ENCODE data around the gene CLUH. TPM values are rescaled to one million over a fixed set of nuclear protein-coding genes. Genes with fewer than 3 reads are reported as not detected.

CLUH gene
- total and polyA plus RNA-seq, 2 donors (not counting 1 experiment from before 2014, with no cell fraction given): 53.1 to 64.6 TPM

DNA sequence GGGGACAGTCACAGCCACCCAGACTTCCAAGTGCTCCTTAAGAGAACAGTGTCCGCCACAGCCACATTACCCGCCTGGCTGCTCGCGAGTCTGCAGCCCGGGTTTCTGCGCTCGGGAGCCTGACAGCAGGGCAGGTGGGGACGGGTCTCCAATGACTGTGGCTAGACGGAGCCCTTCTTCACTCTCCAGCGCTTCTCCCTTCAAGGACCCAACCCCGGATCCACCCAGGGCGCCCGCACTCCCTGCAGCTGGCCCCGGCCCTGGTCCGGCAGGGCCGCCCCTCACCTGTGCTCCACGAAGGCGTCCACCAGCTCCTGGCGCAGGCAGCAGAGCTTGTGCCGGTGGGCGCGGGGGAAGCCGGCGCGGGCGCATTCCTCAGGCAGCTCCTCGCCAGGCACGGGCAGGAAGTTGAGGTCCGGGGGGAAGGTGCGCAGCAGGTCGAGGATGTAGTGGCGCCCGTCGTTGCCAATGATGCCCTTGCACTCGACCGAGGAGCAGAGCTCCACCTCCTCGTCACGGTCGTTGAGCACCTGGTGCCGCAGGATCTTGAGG is 13.9 kb downstream of the CLUH start:
- Histone ChIP-seq H2AFZ (ENCODE audit: insufficient read depth, low read depth, low read length, poor library complexity, severe bottlenecking) (no peak overlapping the region), H3K27ac (ENCODE audit: low read length in 2 of 2) (no peak overlapping the region), H3K9ac (ENCODE audit: low read length) (no peak overlapping the region), H3K36me3 (replicated peaks in 1 of 2; ENCODE audit: control extremely low read depth in 1 of 2, control insufficient read depth in 1 of 2, extremely low read depth in 1 of 2, insufficient read depth in 2 of 2, low read length in 1 of 2) (peaks cover 0 to 60% of the 10 kb centered on the region in 2 experiments), H3K9me3 (ENCODE audit: control extremely low read depth in 1 of 3, control insufficient read depth in 2 of 3, insufficient read depth in 1 of 3, low read length in 2 of 3) (no peaks in the 10 kb centered on the region), H3K27me3 (replicated peaks in 1 of 4; ENCODE audit: control extremely low read depth in 1 of 4, control insufficient read depth in 3 of 4, insufficient read depth in 4 of 4, low read length in 3 of 4) (no peaks in the 10 kb centered on the region), H4K20me1 (ENCODE audit: control insufficient read depth, insufficient read depth, low read length, poor library complexity, severe bottlenecking) (no peaks in the 10 kb centered on the region), H3K4me2 (replicated peaks; ENCODE audit: low read depth, low read length, poor library complexity, severe bottlenecking) (no peak overlapping the region), H3K4me1 (ENCODE audit: control insufficient read depth in 2 of 2, insufficient read depth in 2 of 2, low read length in 2 of 2) (peaks cover 0 to 5% of the 10 kb centered on the region in 2 donors), H3K4me3 (ENCODE audit: control extremely low read depth in 1 of 5, extremely low read depth in 1 of 5, insufficient read depth in 1 of 5, low read depth in 2 of 5, low read length in 4 of 5) (no peak overlapping the region), H3K79me2 (ENCODE audit: control insufficient read depth, insufficient read depth, low read length) (no peaks in the 10 kb centered on the region)
- intact Hi-C loops (cut with micrococcal nuclease): no loop called here
- Mint-ChIP-seq H3K4me3 (no peak overlapping the region), H3K9me3 (ENCODE audit: insufficient read depth) (no peaks in the 10 kb centered on the region), H3K27me3 (no peaks in the 10 kb centered on the region), H3K27ac (no peak overlapping the region), H3K4me1 (no peaks in the 10 kb centered on the region)
- ChIA-PET CTCF (interaction anchor here (0.8 kb wide), 1 partner anchor 11 kb away, joined by 3 read pairs; no protein-coding TSS in a partner anchor), POLR2A (interaction anchor here (0.7 kb wide), 1 partner anchor 11 kb away, joined by 4 read pairs; no protein-coding TSS in a partner anchor)
- 98% methylated on average over 40 of the region's 40 CpGs for WGBS (ENCODE audit: insufficient coverage)
- DNase-seq: no peak
- ATAC-seq (ENCODE audit: low read depth): no peak
- TF ChIP-seq EZH2 (IDR thresholded peaks at IDR 0.05; ENCODE audit: borderline replicate concordance, insufficient read depth, low read depth, low read length, poor library complexity, severe bottlenecking): no peak
- TF ChIP-seq, protein P1, sequence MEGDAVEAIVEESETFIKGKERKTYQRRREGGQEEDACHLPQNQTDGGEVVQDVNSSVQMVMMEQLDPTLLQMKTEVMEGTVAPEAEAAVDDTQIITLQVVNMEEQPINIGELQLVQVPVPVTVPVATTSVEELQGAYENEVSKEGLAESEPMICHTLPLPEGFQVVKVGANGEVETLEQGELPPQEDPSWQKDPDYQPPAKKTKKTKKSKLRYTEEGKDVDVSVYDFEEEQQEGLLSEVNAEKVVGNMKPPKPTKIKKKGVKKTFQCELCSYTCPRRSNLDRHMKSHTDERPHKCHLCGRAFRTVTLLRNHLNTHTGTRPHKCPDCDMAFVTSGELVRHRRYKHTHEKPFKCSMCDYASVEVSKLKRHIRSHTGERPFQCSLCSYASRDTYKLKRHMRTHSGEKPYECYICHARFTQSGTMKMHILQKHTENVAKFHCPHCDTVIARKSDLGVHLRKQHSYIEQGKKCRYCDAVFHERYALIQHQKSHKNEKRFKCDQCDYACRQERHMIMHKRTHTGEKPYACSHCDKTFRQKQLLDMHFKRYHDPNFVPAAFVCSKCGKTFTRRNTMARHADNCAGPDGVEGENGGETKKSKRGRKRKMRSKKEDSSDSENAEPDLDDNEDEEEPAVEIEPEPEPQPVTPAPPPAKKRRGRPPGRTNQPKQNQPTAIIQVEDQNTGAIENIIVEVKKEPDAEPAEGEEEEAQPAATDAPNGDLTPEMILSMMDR (IDR thresholded peaks at IDR 0.05): no peak

DNA sequence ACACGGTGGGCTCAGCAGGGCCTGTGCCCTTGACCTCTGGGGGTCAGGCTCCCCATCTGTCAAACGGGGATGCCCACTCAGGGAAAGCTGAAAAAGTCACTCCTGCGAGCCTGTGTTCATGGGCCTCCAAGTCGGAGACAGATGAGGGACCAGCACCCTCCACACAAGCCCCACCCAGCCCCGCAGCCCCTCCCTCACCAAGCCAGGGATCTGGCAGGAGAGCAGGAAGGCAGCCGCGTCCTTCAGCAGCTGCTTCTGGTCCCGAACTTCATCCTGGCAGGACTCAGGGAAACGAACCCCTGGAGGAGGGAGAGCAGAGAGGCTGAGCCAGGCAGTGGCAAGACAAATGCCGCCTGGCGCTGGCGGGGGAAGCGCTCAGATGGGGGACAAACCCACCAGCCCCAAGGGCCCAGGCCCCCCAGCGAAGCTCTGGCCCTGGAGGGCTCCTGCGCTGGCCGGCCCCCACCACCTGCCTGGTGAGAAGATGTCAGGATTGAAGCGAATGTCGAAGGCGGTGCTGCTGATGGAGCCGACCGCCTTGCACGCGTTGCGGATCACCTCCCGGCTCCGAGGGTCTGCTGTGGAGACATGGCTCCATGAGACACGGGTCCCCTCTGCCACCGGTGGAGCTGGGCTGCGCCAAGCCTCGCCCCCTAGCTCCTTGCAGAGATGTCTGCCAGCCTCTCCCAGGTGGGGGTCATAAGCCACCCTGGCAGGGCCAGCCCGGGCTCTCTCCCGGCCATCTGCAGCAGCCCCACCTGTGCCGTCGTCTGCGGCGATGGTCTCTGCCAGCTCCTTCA is 15.4 kb downstream of the CLUH start:
- no peaks in the 10 kb centered on the region for H3K27me3 Mint-ChIP-seq
- no peaks in the 10 kb centered on the region for H4K20me1 ChIP-seq (ENCODE audit: control insufficient read depth, insufficient read depth, low read length, poor library complexity, severe bottlenecking)
- intact Hi-C loops (cut with micrococcal nuclease): no loop called here
- H3K4me3 ChIP-seq (ENCODE audit: control extremely low read depth in 1 of 5, extremely low read depth in 1 of 5, insufficient read depth in 1 of 5, low read depth in 2 of 5, low read length in 4 of 5): no peak overlapping the region
- H3K9ac ChIP-seq (ENCODE audit: low read length): no peak overlapping the region
- ChIA-PET CTCF (no interaction called here), POLR2A (no interaction called here)
- H3K27me3 ChIP-seq (replicated peaks in 1 of 4; ENCODE audit: control extremely low read depth in 1 of 4, control insufficient read depth in 3 of 4, insufficient read depth in 4 of 4, low read length in 3 of 4): no peaks in the 10 kb centered on the region
- H3K4me3 Mint-ChIP-seq: no peak overlapping the region
- peaks cover 0 to 52% of the 10 kb centered on the region in 2 experiments for H3K36me3 ChIP-seq (replicated peaks in 1 of 2; ENCODE audit: control extremely low read depth in 1 of 2, control insufficient read depth in 1 of 2, extremely low read depth in 1 of 2, insufficient read depth in 2 of 2, low read length in 1 of 2)
- H3K4me1 ChIP-seq (ENCODE audit: control insufficient read depth in 2 of 2, insufficient read depth in 2 of 2, low read length in 2 of 2): peaks cover 0 to 5% of the 10 kb centered on the region in 2 donors
- DNase-seq (no peak), ATAC-seq (ENCODE audit: low read depth) (no peak)
- 97% methylated on average over 32 of the region's 36 CpGs for WGBS (ENCODE audit: insufficient coverage)
- no peaks in the 10 kb centered on the region for H3K4me1 Mint-ChIP-seq
- no peak overlapping the region for H2AFZ ChIP-seq (ENCODE audit: insufficient read depth, low read depth, low read length, poor library complexity, severe bottlenecking)
- no peak overlapping the region for H3K4me2 ChIP-seq (replicated peaks; ENCODE audit: low read depth, low read length, poor library complexity, severe bottlenecking)
- H3K9me3 ChIP-seq (ENCODE audit: control extremely low read depth in 1 of 3, control insufficient read depth in 2 of 3, insufficient read depth in 1 of 3, low read length in 2 of 3): no peaks in the 10 kb centered on the region
- H3K27ac Mint-ChIP-seq: no peak overlapping the region
- H3K79me2 ChIP-seq (ENCODE audit: control insufficient read depth, insufficient read depth, low read length): no peaks in the 10 kb centered on the region
- H3K9me3 Mint-ChIP-seq (ENCODE audit: insufficient read depth): no peaks in the 10 kb centered on the region
- TF ChIP-seq, protein P1 (IDR thresholded peaks at IDR 0.05): no peak
- no peak for TF ChIP-seq EZH2 (IDR thresholded peaks at IDR 0.05; ENCODE audit: borderline replicate concordance, insufficient read depth, low read depth, low read length, poor library complexity, severe bottlenecking)
- H3K27ac ChIP-seq (ENCODE audit: low read length in 2 of 2): no peak overlapping the region

Measured in B cell (primary cell).